WTC11 (cell line): ENCODE results near the gene DNLZ.

Experiments
- AFF4 ChIP-seq: sonication (generic); formaldehyde crosslinking; IDR thresholded peaks from 2 replicates; pipeline ENCODE4 v1.8.1; 2023; ENCODE audit warnings: mild to moderate bottlenecking, missing genetic modification reagents, borderline replicate concordance
- ATF3 ChIP-seq: sonication (generic); formaldehyde crosslinking; conservative IDR thresholded peaks from 2 replicates; pipeline ENCODE4 v1.8.1; 2022; ENCODE audit warnings: mild to moderate bottlenecking, missing genetic modification reagents
- CBFB ChIP-seq: sonication (generic); formaldehyde crosslinking; IDR thresholded peaks from 2 replicates; pipeline ENCODE4 v1.8.1; 2022; ENCODE audit warnings: mild to moderate bottlenecking, low read depth, missing genetic modification reagents
- E2F1 ChIP-seq: sonication (generic); formaldehyde crosslinking; IDR thresholded peaks from 2 replicates; pipeline ENCODE4 v1.8.0; 2022; ENCODE audit warnings: mild to moderate bottlenecking, missing genetic modification reagents
- EMX1 ChIP-seq: fragments of 250-450 bp; sonication (Bioruptor Pico); IDR thresholded peaks from 2 replicates; pipeline ENCODE4 v1.8.0; 2021; ENCODE audit warnings: mild to moderate bottlenecking
- JUN ChIP-seq: sonication (generic); formaldehyde crosslinking; IDR thresholded peaks from 2 replicates; pipeline ENCODE4 v1.8.0; 2023; ENCODE audit warnings: mild to moderate bottlenecking, missing genetic modification reagents
- NR3C1 ChIP-seq: sonication (generic); formaldehyde crosslinking; conservative IDR thresholded peaks from 2 replicates; pipeline ENCODE4 v1.8.1; 2023; ENCODE audit warnings: low read depth, mild to moderate bottlenecking, missing genetic modification reagents
- RELA ChIP-seq: sonication (generic); formaldehyde crosslinking; IDR thresholded peaks from 2 replicates; pipeline ENCODE4 v1.8.1; 2022; ENCODE audit warnings: missing genetic modification reagents, mild to moderate bottlenecking, borderline replicate concordance
- SMAD3 ChIP-seq: sonication (generic); formaldehyde crosslinking; IDR thresholded peaks from 2 replicates; pipeline ENCODE4 v1.8.0; 2022; ENCODE audit warnings: missing genetic modification reagents, mild to moderate bottlenecking, borderline replicate concordance
- ZNF138 ChIP-seq: sonication (generic); formaldehyde crosslinking; conservative IDR thresholded peaks from 2 replicates; pipeline ENCODE4 v1.8.1; 2022; ENCODE audit warnings: mild to moderate bottlenecking, moderate library complexity, missing genetic modification reagents
- TF ChIP-seq, protein P1 (sequence below): sonication (generic); formaldehyde crosslinking; IDR thresholded peaks from 2 replicates; pipeline ENCODE4 v1.8.0; 2022; ENCODE audit warnings: mild to moderate bottlenecking, missing genetic modification reagents
- TF ChIP-seq, protein P2 (sequence below): fragments of 200-600 bp; IDR thresholded peaks from 2 replicates; pipeline ENCODE4 v1.8.0; 2022; ENCODE audit warnings: antibody characterized with exemption

GRCh38 chr9:136311051-136312008 lies 52.2 kb downstream of the DNLZ start:
- no peak for TF ChIP-seq EMX1 (CRISPR knock-in tag)
- no peak for TF ChIP-seq ATF3 (CRISPR knock-in tag)
- TF ChIP-seq, protein P1, sequence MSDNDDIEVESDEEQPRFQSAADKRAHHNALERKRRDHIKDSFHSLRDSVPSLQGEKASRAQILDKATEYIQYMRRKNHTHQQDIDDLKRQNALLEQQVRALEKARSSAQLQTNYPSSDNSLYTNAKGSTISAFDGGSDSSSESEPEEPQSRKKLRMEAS (CRISPR knock-in tag): no peak
- TF ChIP-seq, protein P2, sequence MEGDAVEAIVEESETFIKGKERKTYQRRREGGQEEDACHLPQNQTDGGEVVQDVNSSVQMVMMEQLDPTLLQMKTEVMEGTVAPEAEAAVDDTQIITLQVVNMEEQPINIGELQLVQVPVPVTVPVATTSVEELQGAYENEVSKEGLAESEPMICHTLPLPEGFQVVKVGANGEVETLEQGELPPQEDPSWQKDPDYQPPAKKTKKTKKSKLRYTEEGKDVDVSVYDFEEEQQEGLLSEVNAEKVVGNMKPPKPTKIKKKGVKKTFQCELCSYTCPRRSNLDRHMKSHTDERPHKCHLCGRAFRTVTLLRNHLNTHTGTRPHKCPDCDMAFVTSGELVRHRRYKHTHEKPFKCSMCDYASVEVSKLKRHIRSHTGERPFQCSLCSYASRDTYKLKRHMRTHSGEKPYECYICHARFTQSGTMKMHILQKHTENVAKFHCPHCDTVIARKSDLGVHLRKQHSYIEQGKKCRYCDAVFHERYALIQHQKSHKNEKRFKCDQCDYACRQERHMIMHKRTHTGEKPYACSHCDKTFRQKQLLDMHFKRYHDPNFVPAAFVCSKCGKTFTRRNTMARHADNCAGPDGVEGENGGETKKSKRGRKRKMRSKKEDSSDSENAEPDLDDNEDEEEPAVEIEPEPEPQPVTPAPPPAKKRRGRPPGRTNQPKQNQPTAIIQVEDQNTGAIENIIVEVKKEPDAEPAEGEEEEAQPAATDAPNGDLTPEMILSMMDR: no peak
- TF ChIP-seq E2F1 (CRISPR knock-in tag): no peak
- no peak for TF ChIP-seq ZNF138
- TF ChIP-seq AFF4 (CRISPR knock-in tag): no peak
- no peak for TF ChIP-seq NR3C1
- no peak for TF ChIP-seq RELA
- no peak for TF ChIP-seq SMAD3 (CRISPR knock-in tag)
- no peak for TF ChIP-seq JUN (CRISPR knock-in tag)
- no peak for TF ChIP-seq CBFB (CRISPR knock-in tag)
